GM18873 (cell line): ENCODE data around the gene ARID4B.
A peak's percentile ranks its signal among the peaks of the same experiment; 100 is the strongest.
"Not testable (repeated sequence)": the region's sequence is repeated elsewhere in the genome, so short reads cannot be mapped to it uniquely, and the experiment has no call there.

Source experiments
- ATAC-seq: cut with Tn5 transposase; IDR thresholded peaks from one replicate; pipeline ENCODE4 v1.9.1; 2021; ENCODE audit warnings: mild to moderate bottlenecking, moderate library complexity, moderate number of reproducible peaks; ENCODE audit not compliant: unreplicated experiment, low FRiP score

The ARID4B gene

GRCh38 chr1:235176486-235176885 is 151.5 kb downstream of the ARID4B start:
- ATAC-seq = no peak

- ATAC-seq = no peak
Observed at GRCh38 chr1:235169986-235170385, 158.0 kb downstream of the ARID4B start.

- no peak for ATAC-seq
Observed at GRCh38 chr1:235168375-235168774, 159.6 kb downstream of the ARID4B start.

GRCh38 chr1:235161685-235162327 is 166.2 kb downstream of the ARID4B start:
- ATAC-seq = no peak

GRCh38 chr1:235160957-235161684 is 166.9 kb downstream of the ARID4B start, which contains the start of gene RBM34:
Gene RBM34, minus strand, starts transcription at chr1:235161250. Its CDS starts 24 bp downstream, at chr1:235161226.
- peak; percentile 86 for ATAC-seq

GRCh38 chr1:235160383-235160956 is 167.5 kb downstream of the ARID4B start:
- peak; percentile 22 for ATAC-seq

- ATAC-seq = not testable (repeated sequence)
Observed at GRCh38 chr1:235159930-235160329, 168.0 kb downstream of the ARID4B start.

- not testable (repeated sequence) for ATAC-seq
Observed at GRCh38 chr1:235159284-235159683, 168.7 kb downstream of the ARID4B start.

GRCh38 chr1:235158680-235159079 is 169.3 kb downstream of the ARID4B start:
- ATAC-seq = no peak

GRCh38 chr1:235157150-235157549 is 170.8 kb downstream of the ARID4B start:
- no peak for ATAC-seq

- no peak for ATAC-seq
Observed at GRCh38 chr1:235156740-235157139, 171.2 kb downstream of the ARID4B start.

- ATAC-seq = no peak
Observed at GRCh38 chr1:235156265-235156664, 171.7 kb downstream of the ARID4B start.

GRCh38 chr1:235152235-235152634 is 175.7 kb downstream of the ARID4B start:
- no peak for ATAC-seq

GRCh38 chr1:235151033-235151432 is 176.9 kb downstream of the ARID4B start:
- no peak for ATAC-seq

- no peak for ATAC-seq
Observed at GRCh38 chr1:235149824-235150223, 178.2 kb downstream of the ARID4B start.

- ATAC-seq = no peak
Observed at GRCh38 chr1:235147269-235147668, 180.7 kb downstream of the ARID4B start.

GRCh38 chr1:235145639-235146038 is 182.3 kb downstream of the ARID4B start:
- ATAC-seq = no peak

GRCh38 chr1:235142991-235143390 is 185.0 kb downstream of the ARID4B start:
- no peak for ATAC-seq

- no peak for ATAC-seq
Observed at GRCh38 chr1:235139315-235139714, 188.7 kb downstream of the ARID4B start.

- no peak for ATAC-seq
Observed at GRCh38 chr1:235138821-235139220, 189.2 kb downstream of the ARID4B start.

GRCh38 chr1:235136111-235136510 is 191.9 kb downstream of the ARID4B start:
- no peak for ATAC-seq

GRCh38 chr1:235134171-235134570 is 193.8 kb downstream of the ARID4B start:
- no peak for ATAC-seq
